H9 (cell line): ENCODE results near the gene TMEM60. TPM values are rescaled to one million over a fixed set of nuclear protein-coding genes. Genes with fewer than 3 reads are reported as not detected.

Experiments
- DNase-seq: peaks from one replicate; pipeline ENCODE4 v3.0.0-alpha.2; 2017
- H2AFZ ChIP-seq: one replicate; pipeline ENCODE4 v1.6.1; 2013; ENCODE audit warnings: mild to moderate bottlenecking, low read length, control low read depth, moderate library complexity
- H2AK5ac ChIP-seq: 2 replicates; pipeline ENCODE4 v1.6.1; 2013; ENCODE audit warnings: low read length, control low read depth, mixed read lengths; ENCODE audit not compliant: insufficient read length
- H2BK120ac ChIP-seq: one replicate; pipeline ENCODE4 v1.6.1; 2013; ENCODE audit warnings: low read depth, mild to moderate bottlenecking, low read length, control low read depth, inconsistent platforms; ENCODE audit not compliant: poor library complexity, severe bottlenecking
- H2BK12ac ChIP-seq: 2 replicates; pipeline ENCODE4 v1.6.1; 2013; ENCODE audit warnings: low read length, control low read depth, mixed read lengths, low read depth; ENCODE audit not compliant: insufficient read length
- H2BK15ac ChIP-seq: 2 replicates; pipeline ENCODE4 v1.6.1; 2013; ENCODE audit warnings: low read depth, low read length, control low read depth
- H2BK20ac ChIP-seq: one replicate; pipeline ENCODE4 v1.6.1; 2013; ENCODE audit warnings: low read depth, mild to moderate bottlenecking, low read length, control low read depth, inconsistent platforms; ENCODE audit not compliant: poor library complexity, severe bottlenecking
- H2BK5ac ChIP-seq: 2 replicates; pipeline ENCODE4 v1.6.1; 2013; ENCODE audit warnings: low read length, control low read depth, mixed read lengths; ENCODE audit not compliant: insufficient read length
- H3K14ac ChIP-seq: 2 replicates; pipeline ENCODE4 v1.6.1; 2013; ENCODE audit warnings: low read length, control low read depth; ENCODE audit not compliant: insufficient read depth
- H3K18ac ChIP-seq: 2 replicates; pipeline ENCODE4 v1.6.1; 2013; ENCODE audit warnings: low read depth, mild to moderate bottlenecking, mixed read lengths, low read length, control low read depth; ENCODE audit not compliant: insufficient read length
- H3K23ac ChIP-seq: 2 replicates; pipeline ENCODE4 v1.6.1; 2013; ENCODE audit warnings: low read length, control low read depth, mixed read lengths, low read depth; ENCODE audit not compliant: insufficient read length
- H3K23me2 ChIP-seq: 2 replicates; pipeline ENCODE4 v1.6.1; 2013; ENCODE audit warnings: low read depth, mild to moderate bottlenecking, mixed read lengths, low read length, control low read depth; ENCODE audit not compliant: insufficient read length, poor library complexity, severe bottlenecking
- H3K27ac ChIP-seq: 2 replicates; pipeline ENCODE4 v1.5.1; 2013; ENCODE audit warnings: low read length, control low read depth, mixed read lengths, low read depth; ENCODE audit not compliant: insufficient read length
- H3K27me3 ChIP-seq: 2 replicates; pipeline ENCODE4 v1.6.1; 2013; ENCODE audit warnings: low read length, control low read depth, inconsistent platforms; ENCODE audit not compliant: insufficient read depth
- H3K4ac ChIP-seq: 2 replicates; pipeline ENCODE4 v1.6.1; 2013; ENCODE audit warnings: low read depth, mild to moderate bottlenecking, control low read depth, inconsistent platforms, low read length, moderate library complexity
- H3K4me1 ChIP-seq: 2 replicates; pipeline ENCODE4 v1.6.1; 2013; ENCODE audit warnings: low read length, control low read depth, inconsistent platforms; ENCODE audit not compliant: insufficient read depth
- H3K4me2 ChIP-seq: 2 replicates; pipeline ENCODE4 v1.6.1; 2013; ENCODE audit warnings: low read length, control low read depth, mixed read lengths; ENCODE audit not compliant: insufficient read length, insufficient read depth
- H3K56ac ChIP-seq: 2 replicates; pipeline ENCODE4 v1.6.1; 2013; ENCODE audit warnings: low read depth, mild to moderate bottlenecking, mixed read lengths, low read length, control low read depth; ENCODE audit not compliant: insufficient read length
- H3K79me1 ChIP-seq: 2 replicates; pipeline ENCODE4 v1.6.1; 2013; ENCODE audit warnings: low read depth, mild to moderate bottlenecking, moderate library complexity, low read length, control low read depth, inconsistent platforms; ENCODE audit not compliant: insufficient read depth, poor library complexity, severe bottlenecking
- H3K79me2 ChIP-seq: 2 replicates; pipeline ENCODE4 v1.6.1; 2013; ENCODE audit warnings: low read length, control low read depth, inconsistent platforms; ENCODE audit not compliant: insufficient read depth
- H3K9ac ChIP-seq: 2 replicates; pipeline ENCODE4 v1.6.1; 2013; ENCODE audit warnings: low read length, control low read depth, mixed read lengths; ENCODE audit not compliant: insufficient read length; ENCODE audit errors: extremely low read depth
- H3K9me3 ChIP-seq: one replicate; pipeline ENCODE4 v1.6.1; 2013; ENCODE audit warnings: low read depth, low read length, inconsistent platforms; ENCODE audit not compliant: control insufficient read depth
- H3T11ph ChIP-seq: one replicate; pipeline ENCODE4 v1.6.1; 2013; ENCODE audit warnings: mild to moderate bottlenecking, low read length, control low read depth, inconsistent platforms
- H4K20me1 ChIP-seq: one replicate; pipeline ENCODE4 v1.6.1; 2013; ENCODE audit not compliant: control insufficient read depth, insufficient read length, insufficient read depth
- H4K5ac ChIP-seq: 2 replicates; pipeline ENCODE4 v1.6.1; 2013; ENCODE audit warnings: low read depth, mild to moderate bottlenecking, mixed read lengths, low read length, control low read depth; ENCODE audit not compliant: insufficient read length
- H4K8ac ChIP-seq: replicated peaks from 2 replicates; pipeline ENCODE4 v1.6.1; 2013; ENCODE audit warnings: low read length, control low read depth, mixed read lengths, low read depth; ENCODE audit not compliant: insufficient read length
- H4K91ac ChIP-seq: 2 replicates; pipeline ENCODE4 v1.6.1; 2013; ENCODE audit warnings: low read depth, mild to moderate bottlenecking, moderate library complexity, mixed read lengths, low read length, control low read depth; ENCODE audit not compliant: insufficient read length
- H3K27ac Mint-ChIP-seq, 3 experiments: 2 replicates in 2 of 3; 3 replicates in 1 of 3; pipeline ENCODE4 v1.8.0; 2020 to 2021; ENCODE audit warnings: mixed read lengths in 3 of 3, mild to moderate bottlenecking in 1 of 3, moderate library complexity in 1 of 3
- H3K27me3 Mint-ChIP-seq: 2 replicates; pipeline ENCODE4 v1.8.0; 2021; ENCODE audit warnings: low read depth, mild to moderate bottlenecking, moderate library complexity, mixed read lengths
- H3K36me3 Mint-ChIP-seq, 3 experiments: 2 replicates in 2 of 3; 3 replicates in 1 of 3; pipeline ENCODE4 v1.8.0; 2020 to 2021; ENCODE audit warnings: low read depth in 3 of 3, mixed read lengths in 3 of 3; ENCODE audit not compliant: insufficient read depth in 1 of 3
- H3K4me1 Mint-ChIP-seq, 2 experiments: 2 replicates each; pipeline ENCODE4 v1.8.0; 2020; ENCODE audit warnings: mixed read lengths in 2 of 2
- H3K4me3 Mint-ChIP-seq, 2 experiments: 2 replicates in 1 of 2; 3 replicates in 1 of 2; pipeline ENCODE4 v1.8.0; 2020 to 2021; ENCODE audit warnings: mild to moderate bottlenecking in 2 of 2, mixed read lengths in 2 of 2, moderate library complexity in 1 of 2
- H3K9me3 Mint-ChIP-seq, 2 experiments: 2 replicates in 1 of 2; 3 replicates in 1 of 2; pipeline ENCODE4 v1.8.0; 2020; ENCODE audit warnings: mild to moderate bottlenecking in 2 of 2, mixed read lengths in 2 of 2, moderate library complexity in 1 of 2
- WGBS: extraction: QIAGEN DNeasy Blood & Tissue Kit; methylation state at CpG from one replicate; pipeline ENCODE4 v1.1.7; 2013; ENCODE audit warnings: missing lambda C conversion rate, low lambda C conversion rate, mixed read lengths; ENCODE audit not compliant: insufficient read length; ENCODE audit errors: extremely low coverage; 5-methylcytosine and 5-hydroxymethylcytosine counted together
- total RNA-seq: library from RNA; stranded (reverse); gene quantifications from 2 replicates; pipeline ENCODE4 v1.2.1, GENCODE V29; 2021
- TF ChIP-seq, protein P1 (sequence below): fragments of 200-600 bp; sonication (generic); conservative IDR thresholded peaks from 3 replicates; pipeline ENCODE4 v1.8.0; 2021; ENCODE audit warnings: antibody characterized with exemption, mild to moderate bottlenecking

Gene TMEM60
- total RNA-seq, 1 experiment from 2014 or later: 14.3 TPM

DNA sequence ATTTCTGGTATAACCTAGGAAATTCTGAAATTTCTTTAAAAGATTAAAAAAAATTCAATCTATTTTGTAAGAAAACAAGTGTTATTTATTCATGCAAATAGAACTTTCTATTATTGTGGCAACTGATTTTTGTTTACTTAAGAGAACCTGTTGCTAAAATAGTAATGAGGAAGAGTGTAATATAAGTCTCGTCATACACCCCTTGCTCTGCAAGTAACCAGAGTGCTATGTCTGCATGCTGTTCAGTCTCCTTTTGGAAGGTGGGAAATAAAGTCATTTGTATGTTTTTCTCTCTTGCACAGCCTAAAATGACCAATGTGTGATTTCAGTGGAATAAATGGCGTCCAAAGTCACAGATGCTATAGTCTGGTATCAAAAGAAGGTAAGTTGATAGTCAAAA, 41.7 kb upstream of the TMEM60 start:
- no peak overlapping the region for H2AFZ ChIP-seq
- H3K4me2 ChIP-seq: no peak overlapping the region
- H4K8ac ChIP-seq: no peak overlapping the region
- no peaks in the 10 kb centered on the region for H3K27me3 Mint-ChIP-seq
- no peak overlapping the region for H3K18ac ChIP-seq
- H4K5ac ChIP-seq: no peak overlapping the region
- 0 out of 4 replicates have a peak, but pooled peaks cover 0 to 2% of the 10 kb centered on the region in 2 experiments for H3K4me1 Mint-ChIP-seq
- H2AK5ac ChIP-seq: no peak overlapping the region
- H3K79me1 ChIP-seq: no peaks in the 10 kb centered on the region
- no peak overlapping the region for H3K9ac ChIP-seq
- no peak overlapping the region for H3K23ac ChIP-seq
- no peak overlapping the region for H3K4me3 Mint-ChIP-seq
- H3K56ac ChIP-seq: no peak overlapping the region
- no peak overlapping the region for H2BK20ac ChIP-seq
- H4K91ac ChIP-seq: no peak overlapping the region
- no peak overlapping the region for H3T11ph ChIP-seq
- H2BK120ac ChIP-seq: no peak overlapping the region
- peaks cover 0 to 4% (median 2%) of the 10 kb centered on the region in 3 experiments; a peak in 2 of 7 replicates for H3K36me3 Mint-ChIP-seq
- WGBS: no CpG with 5 or more reads among the region's 2 CpGs
- no peaks in the 10 kb centered on the region for H3K23me2 ChIP-seq
- H3K27ac Mint-ChIP-seq: no peak overlapping the region
- no peaks in the 10 kb centered on the region for H3K79me2 ChIP-seq
- no peaks in the 10 kb centered on the region for H4K20me1 ChIP-seq
- no peak overlapping the region for H3K4ac ChIP-seq
- H3K9me3 Mint-ChIP-seq: peaks cover 0 to 3% of the 10 kb centered on the region in 2 experiments; a peak in 1 of 5 replicates
- no peak overlapping the region for H2BK15ac ChIP-seq
- H3K27me3 ChIP-seq: no peaks in the 10 kb centered on the region
- DNase-seq: no peak
- no peaks in the 10 kb centered on the region; the same call in 1 of the 2 replicates for H3K4me1 ChIP-seq
- TF ChIP-seq, protein P1, sequence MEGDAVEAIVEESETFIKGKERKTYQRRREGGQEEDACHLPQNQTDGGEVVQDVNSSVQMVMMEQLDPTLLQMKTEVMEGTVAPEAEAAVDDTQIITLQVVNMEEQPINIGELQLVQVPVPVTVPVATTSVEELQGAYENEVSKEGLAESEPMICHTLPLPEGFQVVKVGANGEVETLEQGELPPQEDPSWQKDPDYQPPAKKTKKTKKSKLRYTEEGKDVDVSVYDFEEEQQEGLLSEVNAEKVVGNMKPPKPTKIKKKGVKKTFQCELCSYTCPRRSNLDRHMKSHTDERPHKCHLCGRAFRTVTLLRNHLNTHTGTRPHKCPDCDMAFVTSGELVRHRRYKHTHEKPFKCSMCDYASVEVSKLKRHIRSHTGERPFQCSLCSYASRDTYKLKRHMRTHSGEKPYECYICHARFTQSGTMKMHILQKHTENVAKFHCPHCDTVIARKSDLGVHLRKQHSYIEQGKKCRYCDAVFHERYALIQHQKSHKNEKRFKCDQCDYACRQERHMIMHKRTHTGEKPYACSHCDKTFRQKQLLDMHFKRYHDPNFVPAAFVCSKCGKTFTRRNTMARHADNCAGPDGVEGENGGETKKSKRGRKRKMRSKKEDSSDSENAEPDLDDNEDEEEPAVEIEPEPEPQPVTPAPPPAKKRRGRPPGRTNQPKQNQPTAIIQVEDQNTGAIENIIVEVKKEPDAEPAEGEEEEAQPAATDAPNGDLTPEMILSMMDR: no peak
- H3K9me3 ChIP-seq: no peaks in the 10 kb centered on the region
- no peak overlapping the region for H3K14ac ChIP-seq
- no peak overlapping the region for H2BK12ac ChIP-seq
- no peak overlapping the region for H2BK5ac ChIP-seq
- H3K27ac ChIP-seq: no peak overlapping the region
